SK-N-SH (cell line): ENCODE results near the gene GOLT1A. TPM values are rescaled to one million over a fixed set of nuclear protein-coding genes. Genes with fewer than 3 reads are reported as not detected.

Experiments used
- CTCF ChIA-PET: fragments of 300-600, 350-600 bp; formaldehyde crosslinking; extraction: SDS; loops from one replicate; lab custom pipeline; 2021; lab: Yijun Ruan, JAX
- POLR2A ChIA-PET: fragments of 350-600 bp; sonication (Branson Sonifier 250); formaldehyde crosslinking; extraction: SDS; loops from one replicate; lab custom pipeline; 2020; ENCODE audit warnings: antibody characterized with exemption, inconsistent platforms; lab: Yijun Ruan, JAX
- DNase-seq: peaks from one replicate; pipeline ENCODE4 v3.0.0; 2012
- H2AFZ ChIP-seq: fragments of 200-600 bp; sonication (generic); 2 replicates; pipeline ENCODE4 v1.8.1; 2016; ENCODE audit warnings: antibody characterized with exemption, mild to moderate bottlenecking, low read depth
- H3F3A ChIP-seq: fragments of 200-600 bp; sonication (generic); replicated peaks from 2 replicates; pipeline ENCODE3; 2016; ENCODE audit warnings: antibody characterized with exemption, mild to moderate bottlenecking; ENCODE audit not compliant: insufficient read depth
- H3K27ac ChIP-seq, 2 experiments: fragments of 200-500 bp in 1 of 2; fragments of 200-600 bp in 1 of 2; sonication (Bioruptor generic) in 1 of 2; sonication (generic), shearing (Covaris generic) in 1 of 2; 2 replicates each; pipeline versions ENCODE4 v1.5.1 to v1.6.1; 2014 to 2016; ENCODE audit warnings: low read depth in 2 of 2, inconsistent platforms in 1 of 2, low read length in 1 of 2, mild to moderate bottlenecking in 1 of 2, mixed read lengths in 1 of 2
- H3K27me3 ChIP-seq: fragments of 200-600 bp; sonication (generic), shearing (Covaris generic); 2 replicates; pipeline ENCODE4 v1.6.1; 2016; ENCODE audit warnings: mixed run types; ENCODE audit not compliant: insufficient read depth
- H3K36me3 ChIP-seq, 2 experiments: fragments of 200-500 bp in 1 of 2; fragments of 200-600 bp in 1 of 2; sonication (Bioruptor generic) in 1 of 2; sonication (generic) in 1 of 2; replicated peaks in 1 of 2; 2 replicates each; pipeline versions ENCODE3 to v1.5.1; 2014 to 2016; ENCODE audit warnings: low read length in 1 of 2, mild to moderate bottlenecking in 1 of 2; ENCODE audit not compliant: insufficient read depth in 2 of 2, control insufficient read depth in 1 of 2
- H3K4me1 ChIP-seq, 2 experiments: fragments of 200-500 bp in 1 of 2; fragments of 200-600 bp in 1 of 2; sonication (Bioruptor generic) in 1 of 2; sonication (generic), shearing (Covaris generic) in 1 of 2; 2 replicates each; pipeline versions ENCODE4 v1.5.1 to v1.6.1; 2014 to 2016; ENCODE audit warnings: low read depth in 1 of 2, low read length in 1 of 2, mixed run types in 1 of 2; ENCODE audit not compliant: insufficient read depth in 2 of 2, control insufficient read depth in 1 of 2
- H3K4me2 ChIP-seq: fragments of 200-600 bp; sonication (generic), shearing (Covaris generic); 2 replicates; pipeline ENCODE4 v1.6.1; 2017; ENCODE audit warnings: mixed run types
- H3K4me3 ChIP-seq, 2 experiments: fragments of 200-500 bp in 1 of 2; fragments of 200-600 bp in 1 of 2; sonication (Bioruptor generic) in 1 of 2; sonication (generic), shearing (Covaris generic) in 1 of 2; 2 replicates each; pipeline versions ENCODE4 v1.5.1 to v1.8.1; 2014 to 2016; ENCODE audit warnings: low read depth in 2 of 2, inconsistent platforms in 1 of 2, low read length in 1 of 2, mild to moderate bottlenecking in 1 of 2, mixed read lengths in 1 of 2, moderate library complexity in 1 of 2
- H3K79me2 ChIP-seq: fragments of 200-600 bp; sonication (generic); 2 replicates; pipeline ENCODE4 v1.8.1; 2017; ENCODE audit warnings: mild to moderate bottlenecking; ENCODE audit not compliant: insufficient read depth
- H3K9ac ChIP-seq: fragments of 200-600 bp; sonication (generic); 2 replicates; pipeline ENCODE4 v1.6.1; 2017; ENCODE audit warnings: mixed run types
- H3K9me2 ChIP-seq: fragments of 200-600 bp; sonication (generic); 2 replicates; pipeline ENCODE4 v1.6.1; 2017; ENCODE audit warnings: mixed run types
- H3K9me3 ChIP-seq: fragments of 200-600 bp; sonication (generic); 2 replicates; pipeline ENCODE4 v1.6.1; 2017; ENCODE audit warnings: mixed run types, mild to moderate bottlenecking, moderate library complexity
- H4K20me1 ChIP-seq: fragments of 200-600 bp; sonication (generic); 2 replicates; pipeline ENCODE4 v1.6.1; 2017; ENCODE audit warnings: mild to moderate bottlenecking, mixed run types; ENCODE audit not compliant: insufficient read depth
- ELF1 ChIP-seq: IDR thresholded peaks from 2 replicates; pipeline ENCODE4 v1.4.0; 2012
- EZH2phosphoT487 ChIP-seq: fragments of 200-600 bp; sonication (generic); IDR thresholded peaks from 2 replicates; pipeline ENCODE4 v1.6.1; 2017; ENCODE audit warnings: low read depth, mixed run types, mild to moderate bottlenecking, antibody characterized with exemption, moderate library complexity, borderline replicate concordance
- FOXJ3 ChIP-seq: sonication (generic); formaldehyde crosslinking; IDR thresholded peaks from 2 replicates; pipeline ENCODE4 v1.5.1; 2020; ENCODE audit warnings: mild to moderate bottlenecking, missing genetic modification reagents
- FOXM1 ChIP-seq: IDR thresholded peaks from 2 replicates; pipeline ENCODE4 v1.4.0; 2012; ENCODE audit warnings: low read depth, mild to moderate bottlenecking
- IRF3 ChIP-seq: fragments of 150-350 bp; IDR thresholded peaks from 2 replicates; pipeline ENCODE4 v1.6.1; 2016; ENCODE audit warnings: mild to moderate bottlenecking, low read depth, low read length
- JUND ChIP-seq: IDR thresholded peaks from 2 replicates; pipeline ENCODE4 v1.4.0; 2012
- MEF2A ChIP-seq: IDR thresholded peaks from 2 replicates; pipeline ENCODE4 v1.4.0; 2012; ENCODE audit warnings: low read depth, borderline replicate concordance
- NRF1 ChIP-seq: IDR thresholded peaks from 2 replicates; pipeline ENCODE4 v1.6.1; 2012; ENCODE audit warnings: low read depth, mild to moderate bottlenecking, low read length
- REST ChIP-seq: IDR thresholded peaks from 2 replicates; pipeline ENCODE4 v1.6.1; 2012; ENCODE audit warnings: mild to moderate bottlenecking, low read depth, low read length, moderate library complexity
- RFX5 ChIP-seq: IDR thresholded peaks from 2 replicates; pipeline ENCODE4 v1.6.1; 2012; ENCODE audit warnings: mild to moderate bottlenecking, improper control_type of control experiment, low read length
- SIN3A ChIP-seq: IDR thresholded peaks from 2 replicates; pipeline ENCODE4 v1.6.1; 2012; ENCODE audit warnings: low read depth, mild to moderate bottlenecking, low read length, moderate library complexity, borderline replicate concordance
- TAF1 ChIP-seq: IDR thresholded peaks from 2 replicates; pipeline ENCODE4 v1.6.1; 2012; ENCODE audit warnings: low read depth, mild to moderate bottlenecking, low read length, moderate library complexity, borderline replicate concordance
- TEAD4 ChIP-seq: IDR thresholded peaks from 2 replicates; pipeline ENCODE4 v1.4.0; 2012; ENCODE audit warnings: mild to moderate bottlenecking, borderline replicate concordance; ENCODE audit not compliant: insufficient read depth
- WGBS: methylation state at CpG from one replicate; pipeline ENCODE4 v1.1.6; 2017; ENCODE audit warnings: low lambda C conversion rate; 5-methylcytosine and 5-hydroxymethylcytosine counted together
- polyA plus RNA-seq, 3 experiments: library from polyadenylated mRNA; depleted of rRNA; stranded (reverse); fragments of >200 nt; gene quantifications; 2 replicates each; pipeline ENCODE4 v1.2.3, GENCODE V29; 2012

GOLT1A gene
- polyA plus RNA-seq, 1 of the 3 experiments (the other 2 are of a cell fraction) = not detected

GRCh38 chr1:204155881-204156280, 57.9 kb downstream of the GOLT1A start:
- no peaks in the 10 kb centered on the region for H3K36me3 ChIP-seq
- H3F3A ChIP-seq = no peaks in the 10 kb centered on the region
- TF ChIP-seq IRF3 (no peak), TAF1 (no peak), FOXJ3 (no peak)
- H3K4me1 ChIP-seq = peaks cover 3 to 12% of the 10 kb centered on the region in 2 experiments; a peak in 1 of 4 replicates
- POLR2A ChIA-PET = no interaction called here
- H2AFZ ChIP-seq = no peak overlapping the region
- no peaks in the 10 kb centered on the region for H4K20me1 ChIP-seq
- CTCF ChIA-PET = interaction anchor here (1.1 to 2.0 kb wide), 3 partner anchors 207 to 285 kb away, joined by 3 to 7 read pairs (median 4); no protein-coding TSS in a partner anchor
- no peaks in the 10 kb centered on the region for H3K79me2 ChIP-seq
- H3K4me3 ChIP-seq = no peak overlapping the region
- no peaks in the 10 kb centered on the region for H3K9me3 ChIP-seq
- WGBS = 74% methylated on average over 9 of the region's 10 CpGs
- no peak overlapping the region for H3K4me2 ChIP-seq
- no peak for DNase-seq
- H3K9me2 ChIP-seq = no peaks in the 10 kb centered on the region
- H3K27me3 ChIP-seq = no peaks in the 10 kb centered on the region; the same call in 1 of the 2 replicates
- no peak overlapping the region for H3K9ac ChIP-seq
- H3K27ac ChIP-seq = no peak overlapping the region

GRCh38 chr1:204154568-204155255, 59.1 kb downstream of the GOLT1A start:
- no peak overlapping the region for H3K4me3 ChIP-seq
- ChIA-PET CTCF (interaction anchor here (0.8 to 7.2 kb wide), 7 partner anchors 8 to 244 kb away, joined by 3 to 36 read pairs (median 4); no protein-coding TSS in a partner anchor), POLR2A (no interaction called here)
- H3K36me3 ChIP-seq = no peaks in the 10 kb centered on the region
- no peak for TF ChIP-seq EZH2phosphoT487
- no peak for TF ChIP-seq SIN3A
- no peak for TF ChIP-seq JUND
- no peak for TF ChIP-seq ELF1
- TF ChIP-seq RFX5 = no peak
- no peak for TF ChIP-seq NRF1
- TF ChIP-seq TAF1 = no peak
- no peak for TF ChIP-seq REST
- TF ChIP-seq TEAD4 = no peak
- TF ChIP-seq MEF2A = no peak
- TF ChIP-seq FOXM1 = no peak
- TF ChIP-seq, all 33 proteins: peak for 0
- 81% methylated on average over 14 of the region's 15 CpGs for WGBS
- DNase-seq = no peak
- H3F3A ChIP-seq = no peaks in the 10 kb centered on the region
- no peak overlapping the region for H3K9ac ChIP-seq
- H3K79me2 ChIP-seq = no peaks in the 10 kb centered on the region
- peaks cover 3 to 19% of the 10 kb centered on the region in 2 experiments; a peak in 1 of 4 replicates for H3K4me1 ChIP-seq
- H3K4me2 ChIP-seq = no peak overlapping the region
- no peak overlapping the region for H2AFZ ChIP-seq
- no peaks in the 10 kb centered on the region for H3K9me2 ChIP-seq
- H3K9me3 ChIP-seq = no peaks in the 10 kb centered on the region
- no peaks in the 10 kb centered on the region; the same call in 1 of the 2 replicates for H3K27me3 ChIP-seq
- H4K20me1 ChIP-seq = no peaks in the 10 kb centered on the region
- H3K27ac ChIP-seq = no peak overlapping the region
